ENCODE data around the gene CEP112. TPM values are rescaled to one million over a fixed set of nuclear protein-coding genes. Genes with fewer than 3 reads are reported as not detected.

CEP112 gene
- total RNA-seq, 4 donors from 2014 or later, result 0.53 to 41.3 (median 5.7) TPM

DNA sequence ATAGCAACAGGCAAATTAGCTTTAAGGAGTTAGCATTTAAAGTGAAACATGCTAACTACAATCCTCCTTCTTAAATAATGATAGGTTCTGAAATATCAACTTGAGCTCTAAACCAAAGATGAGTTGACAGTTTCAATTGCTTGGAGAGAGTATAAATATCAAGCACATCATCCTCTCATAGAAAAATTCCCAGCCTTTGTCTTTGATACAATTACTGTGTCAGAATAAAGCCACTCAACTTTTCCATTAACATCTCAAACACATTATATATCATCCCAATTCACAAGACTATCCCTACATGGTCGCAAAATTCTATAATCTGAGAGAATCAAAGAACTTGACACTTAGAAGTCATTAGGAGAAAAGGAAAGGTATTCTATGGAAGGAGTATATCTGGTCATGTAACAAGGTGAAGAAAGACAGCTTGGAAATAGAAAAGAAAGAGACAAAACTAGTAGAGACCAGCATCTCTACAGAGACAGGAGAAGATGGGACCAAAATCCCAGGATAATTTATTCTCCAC, 189.8 kb downstream of the CEP112 start:
- Histone ChIP-seq H3K27me3 (no peaks in the 10 kb centered on the region), H3K36me3 (no peaks in the 10 kb centered on the region), H3K4me3 (no peak overlapping the region), H3K4me1 (no peaks in the 10 kb centered on the region), H3K9me3 (no peaks in the 10 kb centered on the region), H3K27ac (no peak overlapping the region)
- TF ChIP-seq POLR2A (IDR thresholded peaks at IDR 0.05), result no peak
- TF ChIP-seq, protein P1, sequence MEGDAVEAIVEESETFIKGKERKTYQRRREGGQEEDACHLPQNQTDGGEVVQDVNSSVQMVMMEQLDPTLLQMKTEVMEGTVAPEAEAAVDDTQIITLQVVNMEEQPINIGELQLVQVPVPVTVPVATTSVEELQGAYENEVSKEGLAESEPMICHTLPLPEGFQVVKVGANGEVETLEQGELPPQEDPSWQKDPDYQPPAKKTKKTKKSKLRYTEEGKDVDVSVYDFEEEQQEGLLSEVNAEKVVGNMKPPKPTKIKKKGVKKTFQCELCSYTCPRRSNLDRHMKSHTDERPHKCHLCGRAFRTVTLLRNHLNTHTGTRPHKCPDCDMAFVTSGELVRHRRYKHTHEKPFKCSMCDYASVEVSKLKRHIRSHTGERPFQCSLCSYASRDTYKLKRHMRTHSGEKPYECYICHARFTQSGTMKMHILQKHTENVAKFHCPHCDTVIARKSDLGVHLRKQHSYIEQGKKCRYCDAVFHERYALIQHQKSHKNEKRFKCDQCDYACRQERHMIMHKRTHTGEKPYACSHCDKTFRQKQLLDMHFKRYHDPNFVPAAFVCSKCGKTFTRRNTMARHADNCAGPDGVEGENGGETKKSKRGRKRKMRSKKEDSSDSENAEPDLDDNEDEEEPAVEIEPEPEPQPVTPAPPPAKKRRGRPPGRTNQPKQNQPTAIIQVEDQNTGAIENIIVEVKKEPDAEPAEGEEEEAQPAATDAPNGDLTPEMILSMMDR (IDR thresholded peaks at IDR 0.05), result no peak
- DNase-seq, result no peak

DNA sequence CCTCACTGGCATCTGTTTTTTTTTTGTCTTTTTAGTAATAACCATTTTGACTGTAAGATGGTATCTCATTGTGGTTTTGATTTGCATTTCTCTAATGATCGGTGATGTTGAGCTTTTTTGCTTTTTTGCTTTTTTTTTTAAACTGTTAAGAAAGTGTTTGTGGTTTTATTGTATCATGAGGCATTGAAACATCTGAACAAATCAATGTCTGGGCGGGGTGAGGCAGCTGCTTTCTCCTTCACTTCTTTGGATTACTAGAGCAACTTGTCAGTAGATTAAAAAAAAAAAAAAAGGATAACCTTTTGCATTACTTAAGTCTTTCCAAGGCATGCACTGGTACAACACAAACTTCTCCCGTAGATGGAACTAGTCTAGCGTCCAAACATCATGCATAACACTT, 191.7 kb downstream of the CEP112 start:
- TF ChIP-seq, protein P1 (IDR thresholded peaks at IDR 0.05), result no peak
- TF ChIP-seq POLR2A (IDR thresholded peaks at IDR 0.05), result no peak
- H3K4me3 ChIP-seq, result no peak overlapping the region
- no peak for DNase-seq
- H3K9me3 ChIP-seq, result no peaks in the 10 kb centered on the region
- H3K27ac ChIP-seq, result no peak overlapping the region
- H3K4me1 ChIP-seq, result no peaks in the 10 kb centered on the region
- no peaks in the 10 kb centered on the region for H3K36me3 ChIP-seq
- no peaks in the 10 kb centered on the region for H3K27me3 ChIP-seq

DNA sequence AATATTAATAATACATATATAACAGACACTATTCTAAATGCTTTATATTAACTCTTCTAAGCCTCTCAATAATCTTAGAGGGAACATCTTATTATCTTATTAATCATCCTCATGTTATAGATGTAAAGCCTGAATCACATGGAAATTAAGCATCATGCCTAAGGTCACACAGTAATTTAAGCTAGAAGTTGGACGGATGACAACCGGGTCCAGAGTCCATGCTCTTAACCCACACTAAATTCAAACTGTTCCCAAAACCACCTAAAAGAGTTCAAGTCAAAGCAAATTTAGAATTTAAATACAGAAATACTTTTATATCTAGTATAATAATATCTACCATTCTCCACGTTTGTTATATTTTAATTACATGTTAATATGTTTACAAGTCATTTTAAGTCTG, 193.3 kb downstream of the CEP112 start:
- TF ChIP-seq POLR2A (IDR thresholded peaks at IDR 0.05), result no peak
- TF ChIP-seq, protein P1 (IDR thresholded peaks at IDR 0.05), result no peak
- H3K36me3 ChIP-seq, result no peaks in the 10 kb centered on the region
- no peaks in the 10 kb centered on the region for H3K9me3 ChIP-seq
- H3K4me1 ChIP-seq, result no peaks in the 10 kb centered on the region
- H3K27ac ChIP-seq, result no peak overlapping the region
- no peak overlapping the region for H3K4me3 ChIP-seq
- no peaks in the 10 kb centered on the region for H3K27me3 ChIP-seq
- DNase-seq, result no peak

DNA sequence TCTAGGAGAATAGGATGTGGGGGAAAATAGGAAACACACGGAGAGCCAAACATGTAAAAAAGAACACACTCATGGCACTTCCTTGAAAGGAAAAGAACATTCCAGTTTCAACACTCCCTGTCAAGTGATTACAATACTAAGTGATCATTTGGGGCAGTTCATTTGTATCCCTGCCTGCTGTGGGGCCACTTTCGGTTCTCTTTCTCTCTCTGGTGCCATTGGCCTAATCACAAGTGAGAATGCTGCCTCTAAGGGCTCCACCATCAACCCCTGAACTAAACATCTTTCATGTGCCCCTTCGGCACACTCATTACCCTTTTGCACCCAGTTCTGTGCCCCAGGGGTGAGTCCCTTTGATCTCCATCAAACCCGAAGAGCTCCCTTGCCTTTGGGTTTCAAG, 197.3 kb downstream of the CEP112 start:
- TF ChIP-seq, protein P1 (IDR thresholded peaks at IDR 0.05), result no peak
- TF ChIP-seq POLR2A (IDR thresholded peaks at IDR 0.05), result no peak
- Histone ChIP-seq H3K9me3 (no peaks in the 10 kb centered on the region), H3K27ac (no peak overlapping the region), H3K27me3 (no peaks in the 10 kb centered on the region), H3K36me3 (no peaks in the 10 kb centered on the region), H3K4me3 (no peak overlapping the region), H3K4me1 (no peaks in the 10 kb centered on the region)
- DNase-seq, result no peak

DNA sequence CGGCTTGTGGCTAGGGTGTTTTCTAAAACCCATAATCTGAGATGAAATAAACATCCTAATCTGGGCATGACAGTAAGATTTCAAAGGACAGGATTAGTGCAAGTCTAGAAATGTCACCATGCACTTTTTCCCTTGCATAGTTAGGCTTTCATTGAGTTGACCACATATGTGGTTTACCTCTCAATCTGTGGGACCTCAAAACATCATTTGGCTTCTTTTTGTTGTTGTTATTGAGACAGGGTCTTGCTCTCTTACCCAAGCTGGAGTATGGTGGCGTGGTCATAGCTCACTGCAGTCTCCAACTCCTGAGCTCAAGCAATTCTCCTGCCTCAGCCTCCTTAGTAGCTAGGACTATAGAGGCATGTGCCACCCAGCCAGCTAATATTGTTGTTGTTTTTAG, 197.8 kb downstream of the CEP112 start:
- DNase-seq, result no peak
- TF ChIP-seq, protein P1 (IDR thresholded peaks at IDR 0.05), result no peak
- no peak for TF ChIP-seq POLR2A (IDR thresholded peaks at IDR 0.05)
- H3K9me3 ChIP-seq, result no peaks in the 10 kb centered on the region

DNA sequence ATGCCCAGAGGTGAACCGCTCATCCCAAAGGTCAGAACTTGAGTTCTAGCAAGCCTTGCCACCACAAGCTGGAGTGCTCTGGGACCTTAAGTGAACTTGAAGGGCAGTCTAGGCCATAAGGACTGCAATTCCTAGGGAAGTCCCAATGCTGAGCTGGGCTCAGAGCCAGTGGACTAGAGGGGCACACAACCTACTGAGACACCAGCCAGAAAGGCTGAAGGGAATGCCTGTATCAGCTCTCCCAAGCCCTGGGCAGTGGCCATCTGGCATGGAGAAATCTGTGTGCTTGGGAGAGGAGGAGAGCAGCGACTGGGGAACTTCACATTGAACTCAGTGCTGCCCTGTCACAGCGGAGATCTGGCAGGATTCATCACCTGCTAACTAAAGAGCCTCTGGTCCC, 201.3 kb downstream of the CEP112 start:
- TF ChIP-seq, protein P1 (IDR thresholded peaks at IDR 0.05), result no peak
- no peak for TF ChIP-seq POLR2A (IDR thresholded peaks at IDR 0.05)
- no peaks in the 10 kb centered on the region for H3K4me1 ChIP-seq

More for the DNA sequence above, 197.8 kb downstream of the CEP112 start:
- no peaks in the 10 kb centered on the region for H3K36me3 ChIP-seq
- H3K4me1 ChIP-seq, result no peaks in the 10 kb centered on the region
- no peak overlapping the region for H3K27ac ChIP-seq
- no peak overlapping the region for H3K4me3 ChIP-seq
- H3K27me3 ChIP-seq, result no peaks in the 10 kb centered on the region

More for the DNA sequence above, 201.3 kb downstream of the CEP112 start:
- H3K36me3 ChIP-seq, result no peaks in the 10 kb centered on the region
- H3K27ac ChIP-seq, result no peak overlapping the region
- no peak for DNase-seq
- H3K4me3 ChIP-seq, result no peak overlapping the region
- H3K9me3 ChIP-seq, result peaks cover 0 to 4% (median 2%) of the 10 kb centered on the region in 4 donors
- no peaks in the 10 kb centered on the region for H3K27me3 ChIP-seq
